Measurements from ENCODE around the gene ZBED1. TPM values are rescaled to one million over a fixed set of nuclear protein-coding genes. Genes with fewer than 3 reads are reported as not detected.

ZBED1 gene
- total RNA-seq, 6 experiments from 2014 or later = 21.7 to 44.6 (median 36.9) TPM

- Histone ChIP-seq H3K36me3 (no peaks in the 10 kb centered on the region), H3K27ac (no peak overlapping the region), H3K9me3 (no peaks in the 10 kb centered on the region), H3K4me3 (no peak overlapping the region), H3K4me1 (no peaks in the 10 kb centered on the region), H3K27me3 (no peaks in the 10 kb centered on the region)
- intact Hi-C loops (cut with DNase I) = no loop called here
- ATAC-seq (no peak), DNase-seq (no peak)
- no peak for TF ChIP-seq POLR2A (IDR thresholded peaks at IDR 0.05)
- TF ChIP-seq CTCF (IDR thresholded peaks at IDR 0.05) = no peak
- 97% methylated on average over 8 of the region's 8 CpGs for WGBS (ENCODE audit: insufficient coverage, low coverage, low lambda C conversion rate, missing lambda C conversion rate)
Measured at GRCh38 chrX:2439613-2440012, 61.2 kb downstream of the ZBED1 start.

Other genes with a start within 250 kb of the ZBED1 start
- gene DHRSX, start within 50 bp of the ZBED1 start, total RNA-seq = 10 to 100 TPM; 15.6 to 34.5 (median 29.0) TPM
- 100 to 1,000 TPM in 5 of 6 experiments, 10 to 100 TPM in 1; 88.5 to 139 (median 119) TPM for gene CD99, start 190.3 kb upstream of the ZBED1 start, total RNA-seq

All from right lobe of liver (tissue), 6 donors.